ENCODE results near the gene CCDC102A.

GRCh38 chr16:57475711-57476339 is 60.5 kb downstream of the CCDC102A start:
- no peak for TF ChIP-seq EZH2 (IDR thresholded peaks at IDR 0.05; ENCODE audit: borderline replicate concordance, low read depth, low read length, severe bottlenecking)
- TF ChIP-seq POLR2AphosphoS5 (IDR thresholded peaks at IDR 0.05; ENCODE audit: insufficient read depth, low read depth, low read length): peak; percentile 37
- TF ChIP-seq CTCF (IDR thresholded peaks at IDR 0.05; ENCODE audit: extremely low read depth in 1 of 2, insufficient read depth in 1 of 2, low read depth in 1 of 2, low read length in 2 of 2): peak; percentile 79 to 84
- no peak for TF ChIP-seq POLR2A (IDR thresholded peaks at IDR 0.05; ENCODE audit: low read depth, low read length)

Data from endothelial cell of umbilical vein (primary cell).